Kidney epithelial cell (primary cell): Measurements from ENCODE around the gene ZNF423. TPM values are rescaled to one million over a fixed set of nuclear protein-coding genes. Genes with fewer than 3 reads are reported as not detected.
A peak's percentile ranks its signal among the peaks of the same experiment; 100 is the strongest.

Source experiments
- DNase-seq: peaks from one replicate; pipeline ENCODE4 v3.0.0-alpha.2; 2010; ENCODE audit warnings: low read depth
- H3K27me3 ChIP-seq: 2 replicates; pipeline ENCODE4 v1.6.0; 2011; ENCODE audit warnings: low read length; ENCODE audit not compliant: control insufficient read depth, insufficient read depth
- H3K36me3 ChIP-seq: 2 replicates; pipeline ENCODE4 v1.5.1; 2011; ENCODE audit warnings: low read length; ENCODE audit not compliant: control insufficient read depth, insufficient read depth
- H3K4me3 ChIP-seq: 2 replicates; pipeline ENCODE4 v1.5.1; 2011; ENCODE audit warnings: low read depth, mild to moderate bottlenecking, control low read depth, low read length
- CTCF ChIP-seq: IDR thresholded peaks from 2 replicates; pipeline ENCODE4 v1.5.1; 2011; ENCODE audit warnings: mild to moderate bottlenecking, moderate library complexity, low read length, control low read depth, inconsistent platforms; ENCODE audit not compliant: insufficient read depth, poor library complexity, severe bottlenecking
- total RNA-seq: library from RNA; depleted of rRNA; stranded (reverse); fragments of >200 nt; gene quantifications from 2 replicates; pipeline ENCODE4 v1.2.3, GENCODE V29; 2015

The ZNF423 gene
- total RNA-seq, 1 donor from 2014 or later: 3.6 TPM

DNA sequence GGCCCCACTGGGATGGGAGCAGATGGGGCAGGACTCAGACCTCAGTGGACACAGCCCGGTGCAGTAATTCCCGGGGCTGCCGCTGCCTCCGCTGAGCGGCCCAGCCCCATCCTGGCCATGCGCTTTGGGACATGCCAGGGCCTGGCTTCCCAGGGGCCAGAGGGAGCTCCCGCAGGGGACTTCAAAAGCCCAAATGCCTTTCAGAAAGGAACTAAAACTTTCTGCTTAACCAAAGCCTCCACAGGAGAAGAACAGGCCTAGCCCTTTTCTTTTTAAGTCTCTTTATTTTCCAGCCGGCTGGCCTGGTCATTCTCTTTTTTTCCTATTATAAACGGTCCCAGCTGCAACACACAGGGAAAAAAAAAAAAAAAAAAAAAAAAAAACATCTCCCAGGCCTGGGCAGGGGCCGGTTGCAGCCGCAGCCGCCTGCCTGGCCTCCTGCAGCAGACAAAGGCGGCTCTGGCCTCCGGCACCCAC, 10.7 kb upstream of the ZNF423 start:
- no peak for DNase-seq
- TF ChIP-seq CTCF: no peak
- H3K27me3 ChIP-seq: peaks cover 11% of the 10 kb centered on the region
- H3K4me3 ChIP-seq: no peak overlapping the region
- no peaks in the 10 kb centered on the region for H3K36me3 ChIP-seq

DNA sequence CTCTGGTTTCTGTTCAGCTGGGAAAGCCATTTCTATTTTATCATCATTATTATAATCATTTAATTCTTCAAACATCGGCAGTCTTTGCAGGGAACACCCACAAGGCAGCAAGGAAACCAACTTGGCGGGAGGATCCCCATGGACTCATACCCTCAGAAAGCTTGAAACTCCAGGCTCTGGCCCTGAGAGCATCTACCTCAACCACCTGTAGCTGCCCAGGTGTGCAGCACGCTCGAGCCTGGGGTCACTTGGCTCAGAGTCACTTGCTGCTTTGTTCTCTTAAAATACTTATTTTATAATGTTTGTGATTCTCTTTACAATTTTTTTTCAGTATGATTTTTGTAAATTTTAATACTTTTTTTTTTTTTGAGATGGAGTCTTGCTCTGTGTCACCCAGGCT, 6.8 kb upstream of the ZNF423 start:
- Histone ChIP-seq H3K36me3 (no peaks in the 10 kb centered on the region), H3K27me3 (peaks cover 38% of the 10 kb centered on the region), H3K4me3 (no peak overlapping the region)
- no peak for TF ChIP-seq CTCF
- no peak for DNase-seq

DNA sequence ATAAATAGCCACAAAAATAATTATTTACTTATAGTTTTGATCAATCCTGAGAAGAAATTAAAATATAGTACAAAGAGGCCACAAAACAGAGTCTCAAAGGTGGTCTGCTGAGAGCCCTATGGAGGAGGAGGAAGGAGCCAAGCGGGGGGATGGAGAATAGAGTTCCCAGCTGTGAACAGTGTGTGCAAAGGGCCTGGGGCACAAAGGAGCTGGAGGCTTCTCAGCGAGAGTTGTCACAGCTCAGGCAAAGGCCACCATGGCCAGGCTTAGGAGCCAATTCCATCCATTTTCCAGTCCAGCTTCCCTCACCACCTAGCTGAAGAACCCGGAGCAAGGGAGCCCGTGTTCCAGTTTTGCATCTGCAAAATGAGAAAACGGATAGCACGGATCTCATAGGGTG, 5.4 kb upstream of the ZNF423 start:
- TF ChIP-seq CTCF: no peak
- no peaks in the 10 kb centered on the region for H3K36me3 ChIP-seq
- no peak overlapping the region for H3K4me3 ChIP-seq
- peaks cover 37% of the 10 kb centered on the region for H3K27me3 ChIP-seq
- no peak for DNase-seq

- no peaks in the 10 kb centered on the region for H3K36me3 ChIP-seq
- no peak for TF ChIP-seq CTCF
- H3K27me3 ChIP-seq: peaks cover 37% of the 10 kb centered on the region
- DNase-seq: no peak
- no peak overlapping the region for H3K4me3 ChIP-seq
Observed at GRCh38 chr16:49860593-49860992, 4.7 kb upstream of the ZNF423 start.

- H3K4me3 ChIP-seq: peak overlapping the region; percentile 17
- no peak for DNase-seq
- no peaks in the 10 kb centered on the region for H3K36me3 ChIP-seq
- H3K27me3 ChIP-seq: peaks cover 43% of the 10 kb centered on the region
- TF ChIP-seq CTCF: no peak
Observed at GRCh38 chr16:49859125-49859811, 3.4 kb upstream of the ZNF423 start.
